ENCODE data around the gene ITGB6. TPM values are rescaled to one million over a fixed set of nuclear protein-coding genes. Genes with fewer than 3 reads are reported as not detected.

Gene ITGB6
- total and polyA plus RNA-seq, 10 of the 15 experiments (the other 5 are each of a cell fraction or from before 2014, with no cell fraction given): 0.04 TPM; not detected in 9

DNA sequence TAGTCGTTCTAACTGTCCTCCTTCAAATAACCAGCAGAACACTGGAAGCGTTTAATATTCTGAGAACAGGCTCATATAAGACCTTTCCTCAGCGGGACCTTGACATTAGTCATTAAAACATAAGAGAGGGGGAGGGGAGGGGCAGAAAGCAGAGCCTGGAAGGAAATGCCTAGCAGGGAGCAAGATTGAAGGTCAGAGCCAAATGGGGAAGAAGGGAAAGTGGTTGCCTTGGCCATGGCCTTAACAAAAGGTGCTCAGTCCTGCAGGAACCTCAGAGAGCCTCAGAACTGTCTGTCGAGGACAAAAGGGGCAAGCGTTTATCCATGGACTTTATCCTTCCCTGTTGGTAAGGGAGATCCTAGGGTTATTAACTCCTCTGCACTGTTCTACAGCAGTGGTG lies 136.8 kb downstream of the ITGB6 start:
- no peak; the same call in 2 of the 3 replicates for ATAC-seq
- in situ Hi-C loops (cut with MboI): no loop called here
- H3K4me3 ChIP-seq: no peak overlapping the region
- no peaks in the 10 kb centered on the region for H3K79me2 ChIP-seq (ENCODE audit: control insufficient read depth, insufficient read depth, low read length)
- no peaks in the 10 kb centered on the region for H3K4me1 ChIP-seq (ENCODE audit: control insufficient read depth, insufficient read depth, low read length)
- no peak overlapping the region for H3K27ac ChIP-seq (ENCODE audit: control insufficient read depth, insufficient read depth)
- no peaks in the 10 kb centered on the region for H4K20me1 ChIP-seq (ENCODE audit: control insufficient read depth, insufficient read depth)
- ChIA-PET POLR2A (no interaction called here), SMC1A (ENCODE audit: uncharacterized antibody, unreplicated experiment) (no interaction called here), CTCF (no interaction called here), RAD21 (ENCODE audit: unreplicated experiment) (no interaction called here)
- FAIRE-seq: no peak
- peaks cover 6 to 11% of the 10 kb centered on the region in 2 experiments for H3K27me3 ChIP-seq (replicated peaks in 1 of 2; ENCODE audit: control insufficient read depth in 2 of 2, insufficient read depth in 2 of 2, low read length in 1 of 2)
- intact Hi-C loops (cut with micrococcal nuclease; ENCODE audit: unreplicated experiment): no loop called here
- no peak overlapping the region for H3K9ac ChIP-seq (ENCODE audit: control insufficient read depth, insufficient read depth, low read length)
- H3K36me3 ChIP-seq (ENCODE audit: control insufficient read depth in 2 of 2, insufficient read depth in 2 of 2, low read length in 1 of 2): no peaks in the 10 kb centered on the region
- TF ChIP-seq SUPT20H (IDR thresholded peaks at IDR 0.05; ENCODE audit: borderline replicate concordance, control insufficient read depth, low read depth, low read length) (no peak), TCF12 (IDR thresholded peaks at IDR 0.05; ENCODE audit: low read depth, low read length) (no peak), RELB (IDR thresholded peaks at IDR 0.05; ENCODE audit: low read depth) (no peak), POU2F2 (IDR thresholded peaks at IDR 0.05; ENCODE audit: borderline replicate concordance, low read depth, low read length) (no peak), TAF1 (IDR thresholded peaks at IDR 0.05; ENCODE audit: borderline replicate concordance, low read depth, low read length) (no peak), CEBPB (IDR thresholded peaks at IDR 0.05; ENCODE audit: borderline replicate concordance in 1 of 2, low read depth in 2 of 2, low read length in 2 of 2) (no peak), IKZF1 (conservative IDR thresholded peaks at IDR 0.05) (no peak), PBX3 (IDR thresholded peaks at IDR 0.05; ENCODE audit: insufficient replicate concordance, low read depth, low read length) (no peak), MYB (IDR thresholded peaks at IDR 0.05; ENCODE audit: borderline replicate concordance, low read depth, low read length) (no peak), MEF2B (IDR thresholded peaks at IDR 0.05; ENCODE audit: partially characterized antibody, poor library complexity, severe bottlenecking) (no peak), SIN3A (IDR thresholded peaks at IDR 0.05; ENCODE audit: low read depth, low read length) (no peak)
- TF ChIP-seq, protein P1, sequence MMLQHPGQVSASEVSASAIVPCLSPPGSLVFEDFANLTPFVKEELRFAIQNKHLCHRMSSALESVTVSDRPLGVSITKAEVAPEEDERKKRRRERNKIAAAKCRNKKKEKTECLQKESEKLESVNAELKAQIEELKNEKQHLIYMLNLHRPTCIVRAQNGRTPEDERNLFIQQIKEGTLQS (IDR thresholded peaks at IDR 0.05; ENCODE audit: borderline replicate concordance, extremely low read depth, low read depth, low read length): no peak
- H3K4me2 ChIP-seq (ENCODE audit: control insufficient read depth, insufficient read depth): no peak overlapping the region
- BruUV-seq (replicated peaks): no TSS peak
- no peaks in the 10 kb centered on the region for H3K9me3 ChIP-seq (replicated peaks; ENCODE audit: control insufficient read depth, insufficient read depth, low read length)
- no peak for DNase-seq (ENCODE audit: low read depth, low spot score)
- 37% methylated on average over 5 of the region's 5 CpGs for WGBS (ENCODE audit: insufficient coverage, insufficient replicate concordance, low lambda C conversion rate, missing lambda C conversion rate)
- no peak overlapping the region for H2AFZ ChIP-seq (ENCODE audit: control insufficient read depth, low read depth, low read length)

Data from GM12878 (cell line).